ENCODE data around the gene RALGPS1.

RALGPS1 gene

DNA sequence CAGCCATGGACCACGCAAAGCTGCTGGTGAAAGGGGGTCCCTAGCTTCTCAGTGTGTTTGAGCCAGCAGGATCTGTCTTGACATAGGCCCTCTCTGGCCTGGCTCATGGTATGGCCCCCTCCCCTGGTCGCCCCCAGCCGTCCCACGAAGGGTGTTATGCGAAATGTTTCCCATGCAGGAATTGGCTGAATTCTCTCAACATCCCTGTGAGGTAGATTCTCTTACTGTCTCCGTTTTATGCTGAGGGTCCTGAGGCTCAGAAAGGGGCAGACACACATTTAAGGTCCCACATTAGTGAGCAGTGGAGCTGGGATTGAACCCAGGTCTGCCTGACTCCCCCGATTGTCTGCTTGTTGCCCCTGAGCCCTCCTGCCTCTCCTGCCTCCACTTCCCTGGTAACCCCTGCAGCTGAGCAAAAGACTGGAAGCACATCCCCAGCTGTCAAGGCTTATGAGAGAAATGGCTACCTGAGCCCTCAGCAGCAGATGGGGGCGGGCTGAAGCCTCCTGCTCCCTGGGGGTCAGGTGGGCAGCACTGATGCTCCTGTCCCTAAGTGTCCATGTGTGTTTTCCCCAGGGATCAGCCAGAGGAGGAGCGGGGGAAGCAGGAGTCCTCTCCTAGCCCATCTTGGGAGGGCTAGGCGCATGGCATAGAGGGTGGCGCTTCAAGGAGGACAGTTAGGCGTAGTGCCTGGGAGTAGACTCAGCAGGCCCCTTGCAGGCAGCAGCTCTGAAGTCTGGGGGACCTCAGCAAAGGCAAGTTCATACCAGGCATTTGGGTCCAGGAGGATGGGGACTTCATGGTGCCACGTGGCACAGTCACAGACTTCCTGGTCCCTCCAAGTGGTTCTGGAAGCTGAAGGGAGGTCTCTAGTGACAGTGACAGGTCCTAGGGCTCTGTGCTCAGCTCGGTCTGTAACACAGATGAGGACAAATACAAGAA is 301.0 kb downstream of the RALGPS1 start:
- no peak for DNase-seq

DNA sequence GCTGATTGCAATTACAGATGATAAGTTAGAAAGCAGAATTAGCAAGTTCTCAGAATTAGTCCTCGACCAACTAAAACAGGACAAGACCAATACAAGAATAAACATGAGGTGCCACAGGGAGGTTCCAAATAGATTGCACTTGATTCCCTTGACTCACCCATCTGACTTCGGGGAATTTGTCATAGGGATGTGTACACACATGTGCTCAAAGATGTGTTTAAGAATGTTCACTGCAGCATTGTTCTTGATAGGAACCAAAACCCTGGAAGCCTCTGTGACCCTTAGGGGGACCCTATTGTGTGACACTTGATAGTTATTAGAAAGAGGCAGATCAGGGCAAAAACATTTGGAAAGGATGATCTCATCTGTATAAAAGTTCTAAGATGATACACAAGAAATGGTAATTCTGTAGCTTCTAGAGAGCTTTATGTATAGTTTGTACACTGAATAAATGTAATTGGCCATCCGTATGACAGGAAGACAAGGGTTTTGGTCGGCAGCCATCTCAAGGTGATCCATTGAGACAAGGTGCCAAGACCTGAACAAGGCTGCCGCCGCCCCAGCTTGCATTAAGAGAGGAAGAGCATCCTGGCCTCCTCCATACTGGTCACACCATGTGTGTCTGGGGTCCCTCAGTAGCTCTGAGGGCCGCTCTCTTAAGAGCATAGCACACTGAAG is 301.8 kb downstream of the RALGPS1 start:
- DNase-seq: no peak

DNA sequence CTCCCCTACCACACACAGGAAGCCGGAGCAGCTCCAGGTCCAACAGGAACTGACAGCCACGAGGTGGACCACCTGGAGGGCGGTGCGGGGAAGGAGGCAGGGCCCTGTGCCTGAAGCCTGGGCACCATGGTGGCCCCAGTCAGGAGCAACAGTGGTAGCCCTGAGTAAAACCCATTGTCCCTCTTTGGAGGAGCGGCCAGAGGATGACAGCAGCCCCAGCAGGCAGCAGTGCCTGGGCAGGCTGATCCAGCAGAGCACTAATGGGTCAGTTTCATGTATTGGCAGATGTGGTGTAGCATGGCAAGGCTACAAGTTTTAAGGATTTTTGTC is 302.3 kb downstream of the RALGPS1 start:
- DNase-seq: no peak

DNA sequence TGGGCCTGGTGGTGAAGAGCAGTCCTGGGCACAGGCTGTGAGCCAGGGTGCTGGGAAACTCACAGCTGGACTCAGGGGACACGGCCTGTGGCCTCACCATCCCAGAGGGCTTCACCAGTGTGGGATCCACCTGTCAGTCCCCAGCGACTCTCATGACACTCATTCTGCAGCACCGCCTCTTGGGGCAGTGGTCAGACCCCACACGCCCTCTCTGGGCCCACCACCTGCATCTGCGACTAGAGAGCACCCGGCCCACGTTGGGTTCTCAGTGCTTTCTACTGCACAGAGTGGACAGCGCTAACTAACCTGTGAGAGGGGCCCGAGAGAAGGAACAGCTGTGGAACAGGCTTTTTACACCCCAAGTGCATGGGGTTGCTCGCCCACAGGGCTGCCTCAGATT is 304.2 kb downstream of the RALGPS1 start:
- DNase-seq: no peak

DNA sequence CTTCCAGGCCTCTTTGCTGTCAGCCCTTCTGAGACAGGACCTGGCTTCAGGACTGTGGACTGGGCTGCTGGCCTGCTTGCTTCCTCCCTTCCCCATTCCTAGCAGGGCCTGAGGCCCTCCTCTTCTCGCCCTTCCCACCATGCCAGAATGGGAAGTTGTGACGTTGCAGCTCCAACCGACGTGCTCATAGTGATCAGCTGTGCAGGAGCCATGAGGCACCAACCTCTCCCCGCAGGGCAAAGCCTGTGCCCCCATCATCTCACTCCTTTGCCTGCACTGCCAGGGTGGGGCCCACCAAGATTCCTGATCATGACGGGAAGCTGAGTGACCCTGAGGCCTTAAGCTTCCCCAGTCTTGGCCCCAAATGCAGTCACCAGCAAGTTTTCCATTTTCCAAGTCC is 304.9 kb downstream of the RALGPS1 start:
- no peak for DNase-seq

DNA sequence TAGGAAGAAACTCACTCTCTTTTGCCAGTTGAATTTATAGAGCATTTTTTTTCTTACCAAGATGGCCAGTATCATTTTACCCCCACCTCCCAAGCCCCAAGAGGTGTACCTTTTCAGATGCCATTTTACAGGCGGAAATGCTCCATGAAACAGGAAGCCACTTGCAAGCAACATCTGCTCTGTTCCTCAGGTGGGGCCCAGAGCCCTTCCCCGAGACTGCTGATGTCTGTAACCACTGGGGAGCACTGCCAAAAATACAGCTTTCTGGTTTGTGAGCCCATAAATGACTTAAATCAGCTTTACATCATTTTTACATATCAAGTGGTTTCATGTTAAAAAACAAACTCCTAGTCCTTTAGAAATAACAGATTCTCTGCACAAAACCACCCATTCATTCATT is 307.1 kb downstream of the RALGPS1 start:
- no peak for DNase-seq

DNA sequence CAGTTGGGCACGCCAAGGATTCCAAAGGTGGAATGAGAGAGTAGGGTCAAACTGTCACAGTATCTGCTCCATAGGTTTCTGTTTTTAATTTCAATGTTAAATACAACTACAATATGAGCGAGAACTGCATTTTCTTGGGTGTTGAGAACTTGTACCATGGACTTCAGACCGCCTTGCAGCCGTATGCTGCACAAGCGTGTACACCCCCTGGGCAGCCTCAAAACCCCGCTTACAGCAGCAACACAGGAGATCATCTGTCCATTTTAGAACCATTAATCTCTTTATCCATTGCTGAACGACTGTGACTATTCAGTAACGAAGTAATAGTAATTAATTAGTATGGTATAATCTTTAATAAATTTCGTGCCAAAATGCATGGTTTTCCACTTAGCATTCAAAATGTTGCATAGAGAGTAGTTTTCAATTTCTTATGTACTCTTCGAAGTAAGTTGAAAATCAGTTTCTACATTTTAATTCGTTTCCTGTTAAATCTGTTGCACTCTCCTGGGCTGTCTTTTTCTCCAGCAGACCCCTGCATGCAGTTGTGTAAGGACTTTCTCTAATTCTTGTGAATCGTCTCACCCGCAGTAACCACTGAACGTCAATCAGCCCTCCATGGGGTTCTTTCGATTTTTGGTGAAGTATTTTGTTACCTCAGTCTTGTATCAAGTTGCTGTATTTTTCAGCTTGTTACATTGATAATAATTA is 308.0 kb downstream of the RALGPS1 start:
- no peak for DNase-seq

DNA sequence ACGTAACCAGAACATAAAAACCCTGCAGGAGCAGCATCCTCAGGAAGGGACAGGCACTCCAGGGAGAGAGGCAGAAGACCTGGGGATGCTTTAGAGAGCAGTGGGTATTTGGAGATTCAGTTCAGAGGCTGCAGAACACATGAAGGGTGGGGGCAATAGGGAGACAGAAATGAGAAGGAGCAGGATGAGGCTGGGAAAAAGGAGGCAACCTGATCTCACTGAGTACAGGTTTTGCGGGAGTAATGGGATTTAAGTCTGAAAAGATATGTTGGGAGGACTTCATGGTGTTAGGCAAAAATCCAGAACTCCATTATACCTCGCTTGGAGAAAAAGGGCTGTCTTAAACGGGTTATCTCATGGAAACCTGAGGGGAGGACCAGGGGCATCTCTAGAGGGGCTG is 308.7 kb downstream of the RALGPS1 start:
- no peak for DNase-seq

DNA sequence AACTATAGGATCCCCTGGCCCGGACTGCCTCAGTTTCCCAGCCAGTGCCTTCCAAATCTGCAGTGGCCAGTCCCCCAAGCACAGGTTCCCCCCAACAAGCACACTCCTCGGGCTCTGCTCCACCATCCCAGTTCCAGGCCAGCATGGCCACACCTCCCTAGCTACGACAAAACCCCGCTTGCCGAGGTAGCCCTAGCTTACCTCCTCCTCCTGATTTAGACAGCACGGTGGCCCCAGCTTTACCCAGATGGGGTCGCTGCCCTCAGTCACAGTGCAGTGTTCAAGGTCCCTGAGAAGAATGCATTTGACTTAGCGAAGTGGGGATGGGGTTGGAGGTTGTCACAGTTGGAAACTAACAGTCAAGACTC is 309.2 kb downstream of the RALGPS1 start:
- no peak for DNase-seq

DNA sequence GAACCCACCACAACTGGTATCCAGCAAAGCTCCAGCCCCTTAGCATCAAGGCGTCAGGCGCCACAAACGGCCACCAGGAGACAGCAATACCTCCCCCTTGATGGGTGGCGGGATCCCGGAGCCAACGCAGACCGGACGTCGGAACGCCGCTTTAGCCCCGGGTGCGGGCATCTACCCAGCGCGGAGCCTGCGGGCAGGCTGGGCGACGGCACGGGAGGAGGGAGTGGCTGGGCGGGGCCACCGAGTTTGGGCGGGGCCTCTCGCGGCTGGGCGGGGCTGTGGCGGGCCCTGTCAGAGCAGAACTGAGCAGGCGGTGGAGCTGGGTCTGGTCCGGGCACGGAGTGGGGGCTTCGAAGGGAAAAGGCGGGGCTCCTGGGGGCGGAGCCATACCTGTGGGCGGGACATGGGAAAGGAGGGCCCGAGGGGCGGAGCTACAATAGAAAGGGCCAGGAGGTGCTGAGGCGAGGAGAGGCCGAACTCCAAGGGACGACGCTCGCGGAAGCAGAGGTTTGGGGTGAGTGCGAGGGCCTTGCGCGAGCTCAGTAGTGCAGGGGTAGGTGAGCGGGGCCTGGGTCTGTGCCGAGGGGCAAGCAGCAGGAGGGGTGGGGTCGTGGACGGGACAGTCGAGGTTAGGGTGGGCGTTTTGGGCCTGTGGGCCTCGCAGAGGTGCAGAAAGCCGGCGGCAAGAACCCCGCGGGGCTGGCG is 309.7 kb downstream of the RALGPS1 start:
- DNase-seq: no peak

DNA sequence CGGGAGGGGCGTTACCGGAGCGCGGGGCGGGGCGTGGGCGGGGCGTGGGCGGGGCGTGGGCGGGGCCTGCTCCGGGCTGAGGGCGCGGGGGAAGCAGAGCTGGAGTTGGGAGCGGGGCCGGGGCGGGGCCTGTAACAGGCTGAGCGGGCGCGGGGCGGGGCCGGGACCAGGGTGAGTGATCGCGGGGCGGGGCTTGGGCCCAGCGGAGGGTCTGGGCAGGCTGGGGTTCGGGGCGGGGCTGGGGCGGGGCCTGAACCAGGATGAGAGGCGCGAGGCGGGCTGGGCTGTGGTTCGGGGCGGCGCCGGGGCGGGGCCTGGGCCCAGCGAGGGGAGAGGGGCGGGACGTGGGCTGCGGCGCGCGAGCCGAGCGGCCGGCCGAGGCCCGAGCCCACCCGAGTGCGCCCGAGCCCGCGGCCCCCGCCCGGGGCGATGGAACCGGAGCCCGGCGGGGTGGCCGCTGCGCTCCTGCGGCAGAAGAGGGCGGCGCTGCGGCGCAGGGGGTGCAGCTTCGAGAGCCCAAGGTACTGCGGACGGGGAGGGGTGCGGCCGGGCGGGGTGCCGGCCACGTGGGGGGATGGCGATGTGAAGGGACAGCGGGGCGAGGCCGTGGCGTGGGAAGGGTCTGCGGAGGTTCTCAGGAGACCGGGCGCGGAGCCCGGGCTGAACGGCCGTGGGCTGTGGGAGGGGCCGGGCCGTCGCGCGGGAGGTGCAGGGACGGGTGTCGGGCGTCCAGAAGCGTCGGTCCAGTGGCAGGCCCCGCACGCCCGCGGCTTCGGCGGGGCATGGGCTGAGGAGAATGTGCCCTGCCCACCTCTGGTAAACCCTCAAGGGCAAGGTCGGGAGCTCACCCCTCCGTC is 310.5 kb downstream of the RALGPS1 start:
- no peak for DNase-seq

DNA sequence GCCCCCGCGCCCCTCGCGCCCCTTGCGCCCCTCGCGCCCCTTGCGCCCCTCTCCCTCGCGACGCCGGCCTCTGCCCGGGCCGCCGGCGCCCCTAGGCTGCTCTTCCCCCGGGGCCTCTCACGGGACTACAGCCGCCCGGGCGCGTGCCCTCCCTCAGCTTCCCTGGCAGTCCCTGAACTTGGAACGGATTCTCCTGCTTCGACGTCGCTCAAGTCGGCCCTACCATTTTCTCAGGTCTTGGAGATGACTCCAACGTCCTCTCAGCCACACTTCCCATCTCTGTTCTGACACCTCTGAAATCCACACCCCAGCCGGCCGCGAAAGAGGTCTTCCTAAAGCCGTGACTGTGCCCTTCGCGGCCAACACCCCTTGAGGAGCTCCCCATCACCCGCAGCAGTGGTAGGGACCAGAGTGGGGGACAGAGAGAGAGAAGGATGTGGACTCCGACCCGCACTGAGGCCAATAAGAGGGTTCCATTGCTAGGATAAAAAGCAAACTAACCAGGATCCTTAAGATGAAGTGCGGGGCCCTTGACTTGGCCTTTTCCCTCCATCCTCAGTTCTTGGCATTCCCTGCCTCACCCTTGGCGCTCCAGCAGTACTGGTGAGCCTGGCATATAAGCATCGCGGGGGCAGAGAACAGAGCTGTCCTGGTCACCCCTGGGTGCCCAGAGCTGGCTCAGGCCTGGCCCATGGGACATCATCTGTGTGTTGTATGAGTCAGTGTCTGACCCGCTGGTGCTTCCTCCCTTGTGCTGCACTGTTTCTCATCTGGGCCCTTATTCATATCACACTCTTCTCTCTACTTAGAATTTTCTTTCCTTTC is 311.4 kb downstream of the RALGPS1 start:
- no peak for DNase-seq

DNA sequence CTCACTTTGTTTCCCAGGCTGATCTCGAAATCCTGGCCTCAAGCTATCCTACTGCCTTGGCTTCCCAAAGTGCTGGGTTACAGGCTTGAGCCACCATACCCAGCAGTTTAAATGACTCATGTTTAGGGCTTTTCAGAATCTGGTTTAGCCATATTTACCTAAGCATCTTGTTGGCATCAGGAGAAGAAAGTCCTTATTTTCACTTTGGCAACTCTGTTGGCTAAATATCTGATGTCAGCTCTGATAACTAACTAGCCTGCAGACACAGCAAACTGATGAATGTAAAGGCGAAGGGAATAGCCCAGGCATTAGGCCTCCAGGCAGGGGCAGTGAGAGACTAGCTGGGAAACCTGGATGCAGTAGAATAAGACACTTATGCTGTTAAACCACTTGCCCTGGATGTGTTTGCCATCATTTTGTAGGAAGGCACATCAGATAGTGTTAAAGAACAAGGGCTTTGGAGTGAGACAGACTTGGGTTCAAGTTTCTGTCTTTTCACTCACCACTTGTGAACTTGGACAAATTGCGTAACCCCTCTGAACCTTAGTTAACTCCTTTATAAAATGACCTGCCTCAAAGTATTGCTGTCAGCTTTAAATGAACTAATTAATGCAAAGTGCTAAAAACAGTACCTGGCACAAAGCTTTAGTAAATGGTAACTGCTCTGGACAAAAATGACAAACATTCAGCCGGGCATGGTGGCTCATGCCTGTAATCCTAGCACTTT is 315.3 kb downstream of the RALGPS1 start:
- no peak for DNase-seq

DNA sequence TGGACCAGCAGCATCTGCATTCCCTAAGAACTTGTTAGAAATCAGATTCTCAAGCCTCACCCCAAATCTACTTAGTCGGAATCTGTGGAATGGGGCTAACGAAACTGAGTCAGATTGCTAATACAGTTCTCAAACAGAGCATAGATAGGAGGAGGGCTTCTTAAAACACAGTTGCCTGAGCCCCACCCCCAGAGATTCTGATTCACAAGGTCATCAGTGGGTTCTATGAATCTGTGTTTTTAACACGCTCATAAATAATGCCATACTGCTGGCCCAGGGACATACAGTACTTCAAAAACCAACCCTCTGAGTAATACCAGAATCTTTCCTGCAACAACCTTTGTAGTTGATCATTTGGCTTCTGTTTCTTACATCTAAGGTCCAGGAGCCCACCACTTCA is 317.1 kb downstream of the RALGPS1 start:
- DNase-seq: no peak

DNA sequence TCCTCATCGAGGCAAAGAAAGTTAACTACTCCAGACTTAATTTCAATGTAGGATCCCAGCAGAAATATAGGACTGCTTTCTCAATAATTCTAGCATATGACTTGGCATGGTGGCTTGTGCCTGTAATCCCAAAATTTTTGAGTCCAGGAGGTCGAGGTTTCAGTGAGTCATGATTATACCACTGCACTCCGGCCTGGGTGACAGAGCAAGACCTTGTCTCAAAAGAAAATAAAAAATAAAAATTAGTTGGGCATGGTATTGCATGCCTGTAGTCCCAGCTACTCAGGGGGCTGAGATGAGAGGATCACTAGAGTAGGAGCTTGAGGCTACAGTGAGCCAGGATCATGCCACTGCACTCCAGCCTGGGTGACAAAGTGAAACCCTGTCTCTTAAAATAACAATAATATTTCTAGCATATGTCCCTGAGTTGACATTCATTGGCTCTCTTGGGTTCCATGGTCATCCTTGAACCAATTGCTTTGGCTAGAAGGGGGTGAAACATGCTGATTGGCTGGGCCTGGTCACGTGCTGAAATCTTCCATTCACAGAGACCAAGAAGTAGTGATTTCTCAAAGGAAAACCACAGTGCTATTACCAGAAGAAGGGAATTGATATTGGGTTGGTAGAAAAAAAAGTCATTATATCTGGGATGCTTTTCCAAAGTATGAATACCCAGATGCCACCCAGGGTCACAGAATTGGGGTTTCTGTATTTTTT is 318.4 kb downstream of the RALGPS1 start:
- DNase-seq: no peak

DNA sequence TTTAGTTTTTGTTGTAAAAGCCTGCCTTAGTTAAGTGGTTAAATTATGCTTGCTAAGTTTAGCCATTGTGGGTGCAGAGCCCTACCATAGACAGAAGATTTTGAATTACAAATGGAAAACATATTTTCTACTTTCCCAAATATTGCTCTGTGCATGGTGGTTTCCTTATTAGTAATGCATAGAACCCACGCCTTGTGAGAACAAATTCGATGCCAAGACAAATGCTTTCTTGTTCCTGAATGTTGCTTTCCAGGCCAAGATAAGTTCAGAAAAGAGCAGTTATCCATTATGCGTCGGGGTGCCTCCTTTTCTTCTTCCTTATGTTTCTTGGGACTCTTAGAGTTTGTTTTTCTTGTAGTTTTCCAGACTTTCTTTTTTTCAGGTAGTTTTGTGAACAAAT is 319.0 kb downstream of the RALGPS1 start:
- DNase-seq: no peak

DNA sequence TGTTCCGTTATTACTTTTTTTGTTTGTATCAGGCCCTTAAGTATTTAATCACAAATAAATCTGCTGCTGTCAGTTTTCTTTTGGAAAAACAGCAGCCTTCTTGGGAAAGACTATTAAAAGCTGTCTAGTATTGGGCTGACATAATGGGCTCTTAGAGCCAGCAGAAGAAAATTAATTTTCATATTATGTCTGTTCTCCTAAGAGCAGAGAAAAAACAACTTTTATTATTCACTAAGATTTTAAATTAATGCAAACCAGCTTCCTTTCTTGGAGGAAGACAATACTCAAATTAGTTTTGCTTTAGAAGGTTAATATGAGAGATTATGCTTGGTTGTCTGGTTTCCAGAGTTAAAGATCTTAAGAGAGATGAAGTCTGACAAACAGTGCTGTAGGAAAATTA is 319.4 kb downstream of the RALGPS1 start:
- DNase-seq: no peak

DNA sequence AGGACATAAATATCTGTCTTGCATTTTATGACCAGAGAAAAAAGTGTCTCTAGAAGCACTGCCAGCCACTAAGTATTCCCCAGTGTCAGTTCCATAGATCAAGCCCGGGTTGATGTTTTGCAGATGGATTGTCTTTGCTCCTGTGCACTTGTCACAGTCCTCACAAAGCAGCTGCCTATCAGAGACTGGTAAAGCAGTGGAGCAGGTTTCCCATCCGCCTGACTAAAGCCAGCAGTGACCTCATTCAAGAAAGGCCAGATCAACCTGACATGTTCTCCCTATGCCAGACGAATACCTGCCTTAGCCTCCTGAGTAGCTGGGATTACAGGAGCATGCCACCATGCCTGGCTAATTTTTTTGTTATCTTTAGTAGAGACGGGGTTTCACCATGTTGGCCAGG is 323.2 kb downstream of the RALGPS1 start:
- DNase-seq: no peak

DNA sequence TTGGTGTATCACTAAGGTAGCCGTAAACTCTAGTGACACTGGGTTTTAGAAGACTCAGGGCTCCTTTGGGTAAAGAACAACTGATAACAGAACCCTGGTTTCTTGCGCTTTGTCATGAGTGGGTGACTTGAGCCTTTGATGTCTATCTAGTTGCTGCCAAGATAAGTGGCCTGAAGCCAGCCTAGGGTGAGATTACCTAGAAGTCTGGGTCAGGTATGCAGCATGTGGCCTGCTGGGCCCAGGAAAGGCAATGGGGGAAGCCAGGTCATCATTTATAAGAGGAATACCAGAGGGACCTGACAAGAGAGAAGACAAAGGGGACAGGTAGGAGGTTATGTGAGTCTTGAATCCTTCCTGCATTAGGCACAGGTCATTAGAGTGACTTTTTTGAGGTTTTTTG is 326.8 kb downstream of the RALGPS1 start:
- no peak for DNase-seq

Measured in GOT3 (cell line).